GM21360 (cell line): ENCODE measurements around the gene RPUSD2.
"Not testable (repeated sequence)": the region's sequence is repeated elsewhere in the genome, so short reads cannot be mapped to it uniquely, and the experiment has no call there.

Experiments
- ATAC-seq: cut with Tn5 transposase; IDR thresholded peaks from one replicate; pipeline ENCODE4 v1.9.1; 2021; ENCODE audit warnings: mild to moderate bottlenecking, moderate library complexity; ENCODE audit not compliant: unreplicated experiment

RPUSD2 gene

GRCh38 chr15:40564591-40565332 lies 4.3 kb upstream of the RPUSD2 start, which contains the start of gene CCDC32:
TSS of gene CCDC32 (minus strand) at chr15:40565042. CDS start at chr15:40563015, 2,027 bp downstream.
- ATAC-seq = peak; percentile 90

DNA sequence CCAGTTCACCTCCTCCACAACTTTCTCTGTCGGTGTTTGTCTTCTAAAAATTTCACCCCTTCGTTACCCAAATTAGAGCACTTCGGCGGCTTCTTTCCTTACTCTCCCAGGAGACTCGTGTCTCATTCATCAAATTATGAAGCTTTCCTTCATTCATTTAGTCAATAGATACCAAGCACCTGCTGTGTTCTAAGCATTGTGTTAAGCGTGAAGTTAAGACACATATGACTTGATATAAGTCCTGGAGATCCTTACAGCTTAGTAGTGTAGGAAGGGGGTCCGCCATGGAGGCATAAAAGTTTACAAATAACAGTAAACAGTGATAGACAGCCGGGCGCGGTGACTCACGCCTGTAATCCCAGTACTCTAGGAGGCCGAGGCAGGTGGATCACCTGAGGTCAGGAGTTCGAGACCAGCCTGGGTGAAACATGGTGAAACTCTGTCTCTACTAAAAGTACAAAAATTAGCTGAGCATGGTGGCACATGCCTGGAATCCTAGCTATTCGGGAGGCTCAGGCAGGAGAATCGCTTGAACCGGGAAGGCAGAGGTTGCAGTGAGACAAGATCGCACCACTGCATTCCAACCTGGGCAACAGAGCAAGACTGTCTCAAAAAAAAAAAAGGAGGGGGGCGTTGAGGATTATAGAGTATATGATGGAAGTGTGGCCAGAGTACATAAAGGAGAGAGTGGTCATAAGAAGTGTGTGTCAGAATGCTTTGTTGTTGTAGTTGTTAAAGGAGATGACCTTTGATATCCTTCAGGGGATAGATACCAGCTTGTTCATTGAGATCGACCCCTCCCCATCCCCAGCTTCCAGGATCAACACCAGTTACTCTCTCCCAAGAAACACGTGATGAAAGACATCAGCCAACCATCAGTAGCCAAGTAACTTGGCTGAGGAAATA lies 3.5 kb upstream of the RPUSD2 start:
- ATAC-seq = no peak

DNA sequence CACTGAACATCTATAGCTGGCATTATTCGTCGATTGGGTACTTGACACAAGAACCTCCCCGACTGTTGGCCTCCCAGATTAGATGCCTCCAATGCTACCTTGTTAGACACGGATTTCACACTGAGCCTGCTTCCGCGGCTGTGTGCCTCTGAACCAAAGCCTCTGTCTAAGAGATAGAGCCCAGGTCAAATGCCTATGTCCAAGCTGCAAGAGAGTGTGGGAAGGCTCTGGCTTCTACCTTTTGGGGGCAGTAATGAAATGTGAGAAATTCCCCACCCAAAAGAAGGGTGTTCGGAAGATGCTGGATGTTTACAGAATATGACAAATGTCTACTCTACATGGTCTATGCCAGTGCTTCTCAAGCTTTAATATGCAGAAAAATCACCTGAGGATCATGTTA lies 2.0 kb upstream of the RPUSD2 start:
- no peak for ATAC-seq

DNA sequence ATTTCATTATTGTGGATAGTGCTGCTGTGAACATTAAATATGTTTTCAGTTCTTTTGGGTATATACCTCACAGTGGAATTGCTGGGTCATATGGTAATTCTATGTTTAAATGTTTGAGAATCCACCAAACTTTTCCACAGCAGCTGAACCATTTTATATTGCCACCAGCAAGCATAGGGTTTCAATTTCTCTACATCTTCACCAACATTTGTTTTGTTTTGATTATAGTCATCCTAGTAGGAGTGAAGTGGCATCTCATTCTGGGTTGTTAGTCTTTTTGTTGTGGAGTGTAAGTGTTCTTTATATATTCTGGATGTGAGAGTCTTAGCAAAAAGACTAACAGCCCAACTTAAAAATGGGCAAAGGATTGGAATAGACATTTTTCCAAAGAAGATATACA lies 6.0 kb downstream of the RPUSD2 start:
- no peak for ATAC-seq

DNA sequence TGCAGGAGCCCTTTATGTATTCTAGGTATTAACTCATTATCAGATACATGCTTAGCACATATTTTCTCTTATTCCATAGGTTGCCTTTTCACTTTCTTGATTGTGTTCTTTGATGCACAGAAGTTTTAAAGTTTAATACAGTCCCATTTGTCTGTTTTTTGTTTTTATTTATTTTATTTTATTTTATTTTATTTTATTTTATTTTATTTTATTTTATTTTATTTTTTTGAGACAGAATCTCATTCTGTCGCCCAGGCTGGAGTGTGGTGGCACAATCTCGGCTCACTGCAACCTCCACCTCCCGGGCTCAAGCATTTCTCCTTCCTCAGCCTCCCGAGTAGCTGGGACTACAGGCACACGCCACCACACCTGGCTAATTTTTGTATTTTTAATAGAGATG lies 7.8 kb downstream of the RPUSD2 start:
- not testable (repeated sequence) for ATAC-seq

DNA sequence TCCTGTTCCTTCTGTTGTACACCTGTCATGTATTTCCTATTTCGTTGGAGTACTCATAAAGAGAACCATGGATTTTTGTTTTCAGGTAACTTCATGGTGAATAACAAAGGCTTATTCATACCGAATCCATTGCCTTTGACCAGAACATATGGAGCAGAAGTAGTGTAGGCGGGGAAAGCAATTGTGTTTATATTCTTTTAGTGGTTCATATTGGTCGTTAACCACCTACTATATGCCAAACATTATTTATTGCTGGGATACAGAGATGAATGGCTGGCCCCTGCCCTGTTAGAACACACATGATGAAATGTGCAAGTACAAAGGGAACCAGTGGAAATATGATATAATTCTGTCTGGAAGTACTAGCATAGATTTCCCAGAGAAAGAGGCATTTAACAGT lies 9.8 kb downstream of the RPUSD2 start:
- ATAC-seq = no peak

DNA sequence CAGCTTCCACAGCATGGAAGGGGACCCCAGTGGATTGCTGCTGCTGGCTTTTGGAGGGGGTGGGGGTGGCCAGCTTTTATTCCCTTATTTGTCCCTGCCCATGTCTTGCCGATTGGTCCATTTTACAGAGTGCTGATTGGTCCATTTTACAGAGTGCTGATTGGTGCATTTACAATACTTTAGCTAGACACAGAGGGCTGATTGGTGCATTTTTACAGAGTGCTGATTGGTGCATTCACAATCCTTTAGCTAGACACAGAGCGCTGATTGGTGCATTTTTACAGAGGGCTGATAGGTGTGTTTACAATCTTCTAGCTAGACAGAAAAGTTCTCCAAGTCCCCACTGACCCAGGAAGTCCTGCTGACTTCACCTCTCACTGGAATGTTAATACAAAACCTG lies 12.7 kb downstream of the RPUSD2 start:
- ATAC-seq = not testable (repeated sequence)

DNA sequence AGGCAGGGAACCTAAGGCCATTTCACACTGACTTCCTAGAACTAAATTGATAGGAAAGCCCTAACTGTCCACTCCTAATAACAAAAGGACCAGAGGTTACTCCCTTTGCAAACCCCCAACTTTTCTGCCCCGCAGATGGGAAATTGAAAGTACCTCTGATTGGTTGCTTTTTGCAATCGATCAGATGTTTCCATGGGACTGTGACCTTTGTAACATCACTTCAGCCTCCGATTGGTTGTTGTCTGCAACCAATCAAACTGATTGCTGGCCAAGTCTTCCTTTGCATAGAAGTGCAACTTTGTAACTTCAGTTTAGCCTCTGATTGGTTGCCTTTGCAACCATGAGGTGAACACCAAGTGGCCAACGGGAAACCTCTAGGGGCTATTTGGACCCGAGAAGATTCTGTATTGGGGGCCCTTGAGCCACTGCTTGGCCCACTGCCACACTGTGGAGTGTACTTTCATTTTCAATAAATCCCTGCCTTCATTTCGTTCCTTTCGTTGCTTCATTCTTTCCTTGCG lies 13.7 kb downstream of the RPUSD2 start:
- ATAC-seq = no peak

DNA sequence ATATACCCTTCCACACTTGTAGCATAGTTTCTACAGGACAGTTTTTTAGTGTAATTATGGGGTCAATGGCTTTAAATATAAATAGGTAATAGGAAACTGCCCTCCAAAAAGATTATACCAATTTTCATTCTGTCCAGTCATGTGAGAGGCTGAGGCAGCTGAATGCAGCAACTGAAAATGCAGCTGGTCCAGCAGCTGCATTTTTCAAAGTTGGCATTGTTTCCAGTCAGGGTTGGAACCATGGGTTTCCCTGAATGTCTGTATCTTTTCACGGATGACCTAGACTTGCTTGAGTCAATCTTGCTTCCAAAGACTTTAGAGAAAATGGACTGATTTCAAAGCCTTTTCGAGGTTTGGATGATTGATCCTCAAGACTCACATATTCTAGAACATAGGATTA lies 15.1 kb downstream of the RPUSD2 start:
- ATAC-seq = no peak

DNA sequence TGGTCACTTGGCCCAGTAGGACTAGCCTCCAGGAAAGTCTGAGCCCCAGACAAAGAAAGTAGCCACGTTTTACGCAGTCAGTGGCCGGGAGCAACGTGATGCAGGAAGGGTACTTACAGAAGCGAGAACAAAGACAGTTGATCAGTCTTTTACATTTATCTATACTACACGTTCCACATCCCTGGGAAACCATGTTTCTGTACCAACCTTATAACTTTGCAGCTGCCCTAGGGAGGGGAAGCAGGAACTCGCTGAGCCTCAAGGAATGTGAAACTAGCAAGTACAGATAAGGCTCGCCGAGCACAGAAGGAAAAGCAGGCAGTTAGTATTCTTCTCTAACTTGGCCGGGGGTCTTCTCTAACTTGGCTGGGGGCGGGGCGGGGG lies 21.6 kb downstream of the RPUSD2 start:
- no peak for ATAC-seq

GRCh38 chr15:40591389-40591788 lies 22.3 kb downstream of the RPUSD2 start:
- no peak for ATAC-seq

DNA sequence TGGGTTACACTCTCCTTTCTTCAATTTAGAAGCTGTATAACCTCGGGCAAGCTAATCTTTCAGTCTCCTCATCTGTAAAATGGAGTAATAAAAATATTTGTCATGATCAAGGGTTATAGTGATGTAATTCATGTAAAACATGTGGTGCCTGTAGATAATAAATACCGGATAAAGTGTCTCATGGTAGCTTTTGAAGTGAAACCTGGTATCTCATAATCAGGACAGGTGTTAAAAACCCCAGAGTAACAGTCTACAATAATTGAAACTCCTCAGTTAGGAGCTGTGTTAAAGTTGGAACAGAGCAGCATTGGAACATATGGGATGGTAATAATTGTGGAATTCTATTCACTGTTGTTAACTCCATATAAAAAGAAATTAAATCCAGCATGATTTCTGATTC lies 24.1 kb downstream of the RPUSD2 start:
- ATAC-seq = no peak

- ATAC-seq = peak; percentile 51
Measured at GRCh38 chr15:40593588-40594428, 24.7 kb downstream of the RPUSD2 start, which contains the start of gene KNL1. TSS of gene KNL1 (plus strand) at chr15:40594249. CDS start at chr15:40602932, 8,683 bp downstream.

DNA sequence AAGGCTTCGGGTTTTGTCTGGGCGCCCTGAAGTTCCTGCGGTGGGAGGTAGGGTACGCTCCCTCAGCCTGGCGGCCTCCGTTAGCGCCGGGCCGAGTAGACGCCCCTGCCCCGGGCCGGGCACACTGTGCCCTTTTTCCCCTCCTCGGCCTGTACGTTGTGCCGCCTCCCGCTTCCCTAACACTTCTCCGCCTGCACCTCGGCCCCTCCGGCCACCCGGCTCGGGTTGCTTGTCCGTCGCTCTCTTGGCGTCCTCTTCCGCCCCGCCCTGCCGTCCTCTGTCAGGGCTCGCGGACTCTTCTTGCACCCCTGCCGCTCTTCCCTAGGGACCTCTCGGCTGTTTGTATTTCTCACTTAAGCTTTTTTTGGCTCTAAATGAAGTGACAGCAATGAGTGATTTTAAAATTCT lies 25.3 kb downstream of the RPUSD2 start:
- ATAC-seq = peak; percentile 45

- no peak for ATAC-seq
Measured at GRCh38 chr15:40595219-40595618, 26.1 kb downstream of the RPUSD2 start.

DNA sequence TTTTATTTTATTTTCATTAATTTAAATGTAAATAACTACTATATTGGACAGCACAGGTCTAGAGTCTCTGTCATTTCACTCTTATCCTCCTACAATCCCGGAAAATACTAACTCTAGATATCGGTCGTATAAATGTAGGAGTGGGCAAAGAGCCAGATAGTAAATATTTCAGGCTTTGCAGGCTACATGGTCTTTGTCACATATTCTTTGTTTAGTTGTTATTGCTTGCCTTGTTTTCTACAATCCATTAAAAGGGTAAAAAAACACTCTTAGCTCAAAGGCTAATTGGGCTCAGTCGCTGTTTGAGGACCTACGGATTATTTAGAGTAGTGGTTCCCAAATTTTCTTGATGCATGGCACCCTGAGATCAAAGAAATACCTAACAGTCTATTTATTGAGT lies 26.7 kb downstream of the RPUSD2 start:
- no peak for ATAC-seq

DNA sequence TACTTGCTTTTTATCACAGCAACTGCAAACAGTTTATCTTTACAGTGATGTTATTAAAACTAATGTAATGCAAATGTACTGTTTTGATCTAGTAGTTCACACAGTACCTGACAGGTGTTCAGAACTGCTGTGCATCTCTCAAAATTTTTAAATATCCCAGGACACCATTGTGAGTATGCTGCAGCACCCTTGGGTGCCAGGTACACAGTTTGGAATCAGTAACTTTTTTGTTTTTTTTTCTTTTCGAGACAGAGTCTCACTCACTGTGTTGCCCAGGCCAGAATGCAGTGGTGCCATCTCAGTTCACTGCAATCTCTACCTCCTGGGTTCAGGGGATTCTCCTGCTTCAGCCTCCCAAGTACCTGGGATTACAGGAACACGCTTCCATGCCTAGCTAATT lies 27.9 kb downstream of the RPUSD2 start:
- ATAC-seq = no peak

DNA sequence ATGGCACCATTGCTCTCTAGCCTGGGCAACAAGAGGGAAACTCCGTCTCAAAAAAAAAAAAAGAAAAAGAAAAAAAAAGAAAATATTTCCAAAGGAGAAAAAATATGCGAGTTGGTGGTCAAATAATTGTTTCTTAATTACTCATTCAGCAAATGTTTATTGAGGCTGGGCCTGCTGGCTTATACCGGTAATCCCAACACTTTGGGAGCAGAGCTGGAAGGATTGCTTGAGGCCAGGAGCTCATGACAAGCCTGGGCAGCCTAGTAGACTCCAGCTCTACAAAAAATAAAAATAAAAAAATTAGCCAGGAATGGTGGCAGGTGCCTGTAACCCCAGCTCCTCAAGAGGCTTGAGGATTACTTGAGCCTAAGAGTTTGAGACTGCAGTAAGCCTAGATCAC lies 29.0 kb downstream of the RPUSD2 start:
- ATAC-seq = no peak

DNA sequence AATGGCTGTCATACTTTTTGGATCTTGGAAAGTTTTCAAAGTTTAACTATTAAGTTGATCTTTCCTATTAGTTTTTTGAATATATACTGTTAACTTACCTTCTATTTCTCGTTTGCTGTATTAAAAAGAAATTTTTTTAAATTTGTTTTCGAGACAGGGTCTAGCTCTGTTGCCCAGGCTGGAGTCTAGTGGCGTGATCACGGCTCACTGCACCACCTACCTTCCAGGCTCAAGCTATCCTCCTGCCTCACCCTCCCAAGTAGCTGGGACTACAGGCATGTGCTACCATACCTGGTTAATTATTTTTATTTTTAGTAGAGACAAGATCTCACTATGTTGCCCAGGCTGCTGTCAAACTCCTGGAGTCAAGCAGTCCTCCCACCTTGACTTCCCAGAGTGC lies 29.6 kb downstream of the RPUSD2 start:
- ATAC-seq = no peak

DNA sequence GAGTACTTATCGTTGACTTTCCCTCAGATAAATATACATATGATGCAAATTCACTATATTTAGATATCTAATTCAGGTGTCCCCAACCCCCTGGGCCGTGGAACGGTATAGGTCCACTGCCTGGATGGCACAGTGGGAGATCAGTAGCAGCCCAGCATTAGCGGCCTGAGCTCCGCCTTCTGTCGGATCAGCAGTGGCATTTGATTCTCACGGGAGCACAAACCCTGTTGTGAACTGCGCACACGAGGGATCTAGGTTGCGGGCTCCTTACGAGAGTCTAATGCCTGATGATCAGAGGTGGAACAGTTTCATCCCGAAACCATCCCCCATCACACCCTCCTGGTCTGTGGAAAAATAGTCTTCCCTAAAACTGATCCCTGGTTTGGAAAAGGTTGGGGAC lies 31.9 kb downstream of the RPUSD2 start:
- no peak for ATAC-seq

- no peak for ATAC-seq
Measured at GRCh38 chr15:40603935-40604334, 34.8 kb downstream of the RPUSD2 start.
